Gastroesophageal sphincter (tissue), 4 donors: ENCODE data around the gene ARHGAP9. TPM values are rescaled to one million over a fixed set of nuclear protein-coding genes. Genes with fewer than 3 reads are reported as not detected.
A peak's percentile ranks its signal among the peaks of the same experiment; 100 is the strongest.
"Not testable (repeated sequence)": the region's sequence is repeated elsewhere in the genome, so short reads cannot be mapped to it uniquely, and the experiment has no call there.

Experiments used
- ATAC-seq: fragments of 150-250 bp; one replicate; pipeline ENCODE4 v1.9.1; 2016; ENCODE audit warnings: mild to moderate bottlenecking, moderate library complexity
- H3K27ac ChIP-seq, 4 donors: fragments of 200-600 bp; sonication (generic) in 3 of 4; 1 replicate in 3 of 4; 2 replicates in 1 of 4; pipeline ENCODE4 v1.5.1; 2016 to 2019
- H3K27me3 ChIP-seq: fragments of 200-600 bp; sonication (generic); one replicate; pipeline ENCODE4 v1.5.1; 2019
- H3K36me3 ChIP-seq, 2 donors: fragments of 200-600 bp; sonication (generic); one replicate each; pipeline ENCODE4 v1.5.1; 2019; ENCODE audit warnings: control low read depth in 1 of 2
- H3K4me1 ChIP-seq, 3 donors: fragments of 200-600 bp; sonication (generic); 1 replicate in 2 of 3; 2 replicates in 1 of 3; pipeline ENCODE4 v1.5.1; 2016 to 2019; ENCODE audit warnings: control low read depth in 2 of 3
- H3K4me3 ChIP-seq, 2 donors: fragments of 200-600 bp; sonication (generic); one replicate each; pipeline ENCODE4 v1.5.1; 2019; ENCODE audit warnings: mild to moderate bottlenecking in 1 of 2, moderate library complexity in 1 of 2
- H3K9me3 ChIP-seq, 3 donors: fragments of 200-600 bp; sonication (generic); one replicate each; pipeline ENCODE4 v1.5.1; 2017 to 2019; ENCODE audit warnings: control low read depth in 2 of 3
- CTCF ChIP-seq, 4 experiments: fragments of 200-600 bp in 2 of 4; fragments of 450-650 bp in 2 of 4; sonication (generic) in 1 of 4; IDR thresholded peaks; one replicate each; pipeline ENCODE4 v1.5.1; 2017 to 2019; ENCODE audit warnings: antibody characterized with exemption in 4 of 4, mild to moderate bottlenecking in 2 of 4, moderate library complexity in 2 of 4
- EP300 ChIP-seq: sonication (generic); formaldehyde crosslinking; IDR thresholded peaks from one replicate; pipeline ENCODE4 v1.6.1; 2017; ENCODE audit warnings: antibody characterized with exemption, mild to moderate bottlenecking
- POLR2A ChIP-seq, 2 donors: fragments of 450-650 bp; IDR thresholded peaks; one replicate each; pipeline ENCODE4 v1.6.1; 2017; ENCODE audit warnings: antibody characterized with exemption in 2 of 2, mild to moderate bottlenecking in 2 of 2, moderate library complexity in 1 of 2
- POLR2AphosphoS5 ChIP-seq: sonication (generic); formaldehyde crosslinking; IDR thresholded peaks from one replicate; pipeline ENCODE4 v1.6.1; 2017; ENCODE audit warnings: antibody characterized with exemption
- WGBS, 2 donors: methylation state at CpG; one replicate each; pipeline ENCODE4 v1.1.5; 2018; ENCODE audit warnings: low coverage in 1 of 2; 5-methylcytosine and 5-hydroxymethylcytosine counted together
- total RNA-seq, 4 donors: library from RNA; depleted of rRNA; stranded (reverse); fragments of >200 nt; gene quantifications; one replicate each; pipeline ENCODE4 v1.1.0, GENCODE V29; 2016

Gene ARHGAP9
- total RNA-seq, 4 donors from 2014 or later = 5.6 to 13.1 (median 8.9) TPM

DNA sequence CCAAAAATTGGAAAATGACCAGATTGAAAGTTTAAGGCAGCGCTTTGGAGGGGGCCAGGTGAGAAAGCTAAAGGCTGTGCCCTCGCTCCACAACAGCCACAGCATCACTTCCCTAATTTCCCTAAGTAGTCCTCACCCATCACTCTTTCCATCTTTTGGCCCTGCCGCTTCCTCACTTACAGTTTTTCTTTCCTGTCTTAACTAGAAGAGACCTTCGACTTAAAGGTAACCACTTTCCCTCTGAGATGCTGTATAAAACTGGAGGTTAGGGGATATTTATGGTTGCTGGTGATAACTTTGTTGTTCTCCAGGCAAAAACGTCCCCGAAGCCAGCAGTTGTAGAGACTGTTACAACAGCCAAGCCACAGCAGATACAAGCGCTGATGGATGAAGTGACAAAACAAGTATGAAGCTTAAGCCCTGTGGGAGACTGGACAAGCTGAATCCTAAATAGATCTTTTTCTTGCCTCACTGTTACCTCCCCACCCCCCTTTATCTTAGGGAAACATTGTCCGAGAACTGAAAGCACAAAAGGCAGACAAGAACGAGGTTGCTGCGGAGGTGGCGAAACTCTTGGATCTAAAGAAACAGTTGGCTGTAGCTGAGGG is 36.4 kb upstream of the ARHGAP9 start:
- Histone ChIP-seq H3K4me3 (no peak overlapping the region), H3K4me1 (peaks cover 5 to 43% (median 25%) of the 10 kb centered on the region in 3 donors), H3K9me3 (no peaks in the 10 kb centered on the region), H3K27me3 (no peaks in the 10 kb centered on the region), H3K36me3 (peaks cover 7 to 64% of the 10 kb centered on the region in 2 donors), H3K27ac (peak overlapping the region in 1 of 4 donors; percentile 97)
- 63 to 71% methylated on average over 5 to 10 of the region's 11 CpGs for WGBS, 2 donors
- ATAC-seq = no peak
- no peak for TF ChIP-seq EP300
- TF ChIP-seq CTCF (IDR thresholded peaks at IDR 0.05) = no peak
- no peak for TF ChIP-seq POLR2A (IDR thresholded peaks at IDR 0.05)

GRCh38 chr12:57515408-57515933 is 35.8 kb upstream of the ARHGAP9 start:
- TF ChIP-seq POLR2AphosphoS5 (no peak), POLR2A (IDR thresholded peaks at IDR 0.05) (no peak), EP300 (no peak), CTCF (IDR thresholded peaks at IDR 0.05) (no peak)
- no peak overlapping the region for H3K4me3 ChIP-seq
- ATAC-seq = no peak
- no peaks in the 10 kb centered on the region for H3K9me3 ChIP-seq
- no peaks in the 10 kb centered on the region for H3K27me3 ChIP-seq
- H3K4me1 ChIP-seq = peaks cover 5 to 39% (median 22%) of the 10 kb centered on the region in 3 donors
- H3K27ac ChIP-seq = peak overlapping the region in 2 of 4 donors; percentile 6 to 97
- 57 to 83% methylated on average over 2 to 3 of the region's 3 CpGs for WGBS, 2 donors
- peaks cover 7 to 69% of the 10 kb centered on the region in 2 donors for H3K36me3 ChIP-seq

DNA sequence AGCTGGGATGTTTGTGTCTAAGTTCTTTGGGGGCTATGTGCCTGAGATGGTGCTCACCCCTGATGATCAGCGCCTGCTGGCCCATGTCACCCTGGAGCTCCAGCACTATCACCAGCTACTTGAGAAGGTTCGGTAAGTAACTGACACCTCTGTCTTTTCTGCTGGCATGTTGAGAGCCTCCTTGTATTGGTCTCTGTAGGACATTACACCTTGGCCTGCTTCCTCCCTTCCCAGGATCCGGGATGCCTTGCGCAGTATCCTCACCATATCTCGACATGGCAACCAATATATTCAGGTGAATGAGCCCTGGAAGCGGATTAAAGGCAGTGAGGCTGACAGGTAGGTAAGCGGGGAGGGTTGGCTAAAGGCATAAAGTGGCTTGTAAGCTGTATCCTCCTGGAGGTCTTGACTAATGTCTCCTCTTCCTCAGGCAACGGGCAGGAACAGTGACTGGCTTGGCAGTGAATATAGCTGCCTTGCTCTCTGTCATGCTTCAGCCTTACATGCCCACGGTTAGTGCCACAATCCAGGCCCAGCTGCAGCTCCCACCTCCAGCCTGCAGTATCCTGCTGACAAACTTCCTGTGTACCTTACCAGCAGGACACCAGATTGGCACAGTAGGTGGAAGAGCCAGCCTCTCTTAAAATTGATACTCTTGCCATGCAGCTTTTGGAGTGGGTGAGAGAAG is 35.2 kb upstream of the ARHGAP9 start:
- no peak for TF ChIP-seq POLR2A (IDR thresholded peaks at IDR 0.05)
- TF ChIP-seq POLR2AphosphoS5 = no peak
- TF ChIP-seq EP300 = no peak
- TF ChIP-seq CTCF (IDR thresholded peaks at IDR 0.05) = no peak
- H3K4me1 ChIP-seq = peaks cover 5 to 39% (median 22%) of the 10 kb centered on the region in 3 donors
- no peaks in the 10 kb centered on the region for H3K27me3 ChIP-seq
- H3K36me3 ChIP-seq = peaks cover 7 to 76% of the 10 kb centered on the region in 2 donors
- ATAC-seq = no peak
- WGBS, 2 donors = 60 to 92% methylated on average over 1 to 2 of the region's 9 CpGs
- H3K9me3 ChIP-seq = no peaks in the 10 kb centered on the region
- H3K4me3 ChIP-seq = no peak overlapping the region
- peak overlapping the region in 2 of 4 donors; percentile 6 to 97 for H3K27ac ChIP-seq

DNA sequence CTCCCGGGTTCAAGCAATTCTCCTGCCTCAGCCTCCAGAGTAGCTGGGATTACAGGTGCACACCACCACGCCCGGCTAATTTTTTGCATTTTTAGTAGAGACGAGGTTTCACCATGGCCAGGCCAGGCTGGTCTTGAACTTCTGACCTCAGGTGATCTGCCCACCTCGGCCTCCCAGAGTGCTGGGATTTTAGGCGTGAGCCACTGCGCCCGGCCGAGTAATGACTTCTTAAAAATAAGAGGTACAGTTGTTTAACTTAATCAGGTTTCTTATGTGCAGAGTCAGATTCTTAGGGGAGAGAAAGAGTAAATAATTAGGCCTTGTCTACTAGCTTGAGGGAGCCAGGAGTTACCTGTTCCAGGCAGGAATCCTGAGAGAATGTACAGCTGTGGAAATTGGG is 34.6 kb upstream of the ARHGAP9 start:
- H3K4me3 ChIP-seq, H3K27ac ChIP-seq, ATAC-seq, H3K9me3 ChIP-seq, H3K27me3 ChIP-seq: not testable (repeated sequence)
- Histone ChIP-seq H3K4me1 (peaks cover 5 to 35% (median 21%) of the 10 kb centered on the region in 3 donors), H3K36me3 (peaks cover 7 to 82% of the 10 kb centered on the region in 2 donors)
- 93 to 100% methylated on average over 1 to 3 of the region's 9 CpGs for WGBS, 2 donors

DNA sequence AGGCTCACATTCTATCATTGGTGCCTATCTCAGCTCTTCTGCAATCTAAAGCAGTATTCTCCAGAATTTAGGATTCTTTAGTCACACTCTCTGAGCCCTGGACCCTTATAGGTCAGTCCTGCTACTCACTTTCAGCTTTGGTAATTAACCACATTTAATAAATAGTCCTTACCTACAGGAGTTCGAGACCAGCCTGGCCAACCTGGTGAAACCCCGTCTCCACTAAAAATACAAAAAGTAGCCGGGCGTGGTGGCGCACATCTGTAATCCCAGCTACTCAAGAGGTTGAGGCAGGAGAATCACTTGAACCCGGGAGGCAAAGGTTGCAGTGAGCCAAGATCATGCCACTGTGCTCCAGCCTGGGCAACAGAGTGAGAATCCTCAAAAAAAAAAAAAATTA is 34.0 kb upstream of the ARHGAP9 start:
- H3K4me1 ChIP-seq = peaks cover 5 to 29% (median 15%) of the 10 kb centered on the region in 3 donors
- not testable (repeated sequence) for ATAC-seq, H3K9me3 ChIP-seq, H3K4me3 ChIP-seq, H3K27me3 ChIP-seq
- peaks cover 7 to 87% of the 10 kb centered on the region in 2 donors for H3K36me3 ChIP-seq
- 95% methylated on average over 6 of the region's 6 CpGs; no CpG with 5 or more reads in 1 of the 2 donors for WGBS, 2 donors
- H3K27ac ChIP-seq = peak overlapping the region in 1 of 4 donors; percentile 3
